Hepatocyte (in vitro differentiated cells): ENCODE data around the gene HMGN4. TPM values are rescaled to one million over a fixed set of nuclear protein-coding genes. Genes with fewer than 3 reads are reported as not detected.

ENCODE experiments used
- DNase-seq: peaks from one replicate; pipeline ENCODE4 v3.0.0-alpha.2; 2016; ENCODE audit warnings: low spot score
- H2AFZ ChIP-seq: fragments of 200-600 bp; sonication (generic); 2 replicates; pipeline ENCODE4 v1.6.0; 2016; ENCODE audit warnings: antibody characterized with exemption, mild to moderate bottlenecking
- H3K27ac ChIP-seq: fragments of 200-600 bp; sonication (generic); 2 replicates; pipeline ENCODE4 v1.5.1; 2016; ENCODE audit warnings: mild to moderate bottlenecking
- H3K27me3 ChIP-seq: fragments of 200-600 bp; sonication (generic); 2 replicates; pipeline ENCODE4 v1.6.1; 2016
- H3K36me3 ChIP-seq: fragments of 200-600 bp; sonication (generic); replicated peaks from 2 replicates; pipeline ENCODE4 v1.5.1; 2016; ENCODE audit warnings: low read depth; ENCODE audit not compliant: insufficient read depth
- H3K4me1 ChIP-seq: fragments of 200-600 bp; sonication (generic); 2 replicates; pipeline ENCODE4 v1.5.1; 2016; ENCODE audit warnings: mild to moderate bottlenecking, moderate library complexity; ENCODE audit not compliant: insufficient read depth
- H3K4me2 ChIP-seq: fragments of 200-600 bp; sonication (generic); 2 replicates; pipeline ENCODE4 v1.6.0; 2016
- H3K4me3 ChIP-seq: fragments of 200-600 bp; sonication (generic); 2 replicates; pipeline ENCODE4 v1.5.1; 2016; ENCODE audit warnings: mild to moderate bottlenecking
- H3K79me2 ChIP-seq: fragments of 200-600 bp; sonication (generic); 2 replicates; pipeline ENCODE4 v1.6.0; 2017; ENCODE audit warnings: mild to moderate bottlenecking
- H3K9me2 ChIP-seq: fragments of 200-600 bp; sonication (generic); replicated peaks from 2 replicates; pipeline ENCODE4 v1.6.0; 2017; ENCODE audit warnings: mild to moderate bottlenecking; ENCODE audit not compliant: insufficient read depth
- H3K9me3 ChIP-seq: fragments of 200-600 bp; sonication (generic); 2 replicates; pipeline ENCODE4 v1.5.1; 2016; ENCODE audit warnings: low read depth, mild to moderate bottlenecking
- H4K20me1 ChIP-seq: fragments of 200-600 bp; sonication (generic); 2 replicates; pipeline ENCODE4 v1.6.0; 2016; ENCODE audit warnings: mild to moderate bottlenecking; ENCODE audit not compliant: insufficient read depth, poor library complexity, severe bottlenecking
- CTCF ChIP-seq: fragments of 200-600 bp; sonication (generic); IDR thresholded peaks from 2 replicates; pipeline ENCODE4 v1.5.1; 2016; ENCODE audit warnings: antibody characterized with exemption, mild to moderate bottlenecking; ENCODE audit not compliant: poor library complexity
- EZH2 ChIP-seq: fragments of 200-600 bp; sonication (generic); IDR thresholded peaks from 2 replicates; pipeline ENCODE4 v1.6.1; 2016; ENCODE audit warnings: antibody characterized with exemption, mild to moderate bottlenecking, borderline replicate concordance
- EZH2phosphoT487 ChIP-seq: fragments of 200-600 bp; sonication (generic); IDR thresholded peaks from one replicate; pipeline ENCODE4 v1.6.1; 2018; ENCODE audit warnings: antibody characterized with exemption, mild to moderate bottlenecking, low read depth, moderate library complexity; ENCODE audit not compliant: unreplicated experiment, severe bottlenecking
- WGBS: methylation state at CpG from one replicate; pipeline ENCODE4 v1.1.6; 2016; ENCODE audit warnings: low lambda C conversion rate; ENCODE audit errors: missing lambda C conversion rate; 5-methylcytosine and 5-hydroxymethylcytosine counted together
- polyA plus RNA-seq: library from polyadenylated mRNA; unstranded; fragments of >200 nt; fragmentation: Nextera tagmentation; extraction: Ambion mirVana; gene quantifications from 2 replicates; pipeline ENCODE4 v1.2.1, GENCODE V29; 2016
- total RNA-seq: library from RNA; depleted of rRNA; stranded (reverse); fragments of >200 nt; gene quantifications from 2 replicates; pipeline ENCODE4 v1.2.3, GENCODE V29; 2014

HMGN4 gene
- total and polyA plus RNA-seq, 2 experiments from 2014 or later, result 41.2 to 53.5 TPM

GRCh38 chr6:26493258-26493657 is 44.9 kb upstream of the HMGN4 start:
- TF ChIP-seq EZH2phosphoT487 (no peak), CTCF (peak; percentile 16)
- Histone ChIP-seq H3K4me3 (no peak overlapping the region), H3K9me3 (no peaks in the 10 kb centered on the region), H3K4me2 (no peak overlapping the region), H3K36me3 (no peaks in the 10 kb centered on the region), H3K9me2 (no peaks in the 10 kb centered on the region), H2AFZ (no peak overlapping the region), H3K79me2 (no peaks in the 10 kb centered on the region), H4K20me1 (no peaks in the 10 kb centered on the region), H3K4me1 (no peaks in the 10 kb centered on the region), H3K27ac (no peak overlapping the region), H3K27me3 (no peaks in the 10 kb centered on the region)
- WGBS, result 69% methylated on average over 2 of the region's 2 CpGs
- DNase-seq, result no peak

- no peaks in the 10 kb centered on the region for H3K4me1 ChIP-seq
- H3K36me3 ChIP-seq, result no peaks in the 10 kb centered on the region
- no peaks in the 10 kb centered on the region for H3K27me3 ChIP-seq
- 94% methylated on average over 3 of the region's 3 CpGs for WGBS
- no peak overlapping the region for H3K4me2 ChIP-seq
- no peaks in the 10 kb centered on the region for H3K79me2 ChIP-seq
- no peak for DNase-seq
- H4K20me1 ChIP-seq, result no peaks in the 10 kb centered on the region
- H3K9me2 ChIP-seq, result no peaks in the 10 kb centered on the region
- H3K27ac ChIP-seq, result no peak overlapping the region
- H3K9me3 ChIP-seq, result no peaks in the 10 kb centered on the region
- TF ChIP-seq CTCF, result no peak
- TF ChIP-seq EZH2phosphoT487, result no peak
- TF ChIP-seq EZH2, result no peak
- H3K4me3 ChIP-seq, result no peak overlapping the region
- H2AFZ ChIP-seq, result no peak overlapping the region
Measured at GRCh38 chr6:26494117-26494516, 44.0 kb upstream of the HMGN4 start.

DNA sequence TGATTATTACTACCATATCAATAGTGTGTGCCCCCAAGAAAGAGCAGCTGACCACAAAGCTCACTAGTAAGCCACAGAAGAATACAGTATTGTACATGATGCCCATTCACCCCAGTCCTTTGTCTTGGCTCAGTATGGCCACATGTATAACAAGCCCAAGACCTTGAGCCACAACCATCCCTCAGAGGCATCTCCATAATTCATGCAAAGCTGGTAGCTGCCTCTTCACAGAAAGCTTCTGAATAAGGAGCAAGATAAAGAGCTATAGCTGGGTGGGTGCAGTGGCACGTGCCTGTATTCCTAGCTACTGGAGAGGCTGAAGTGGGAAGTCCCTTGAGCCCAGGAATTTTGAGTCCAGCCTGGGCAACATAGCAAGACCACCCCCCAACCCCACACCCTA is 42.9 kb upstream of the HMGN4 start:
- 78% methylated on average over 1 of the region's 1 CpG for WGBS
- no peaks in the 10 kb centered on the region for H3K79me2 ChIP-seq
- H3K4me2 ChIP-seq, result no peak overlapping the region
- H3K36me3 ChIP-seq, result no peaks in the 10 kb centered on the region
- DNase-seq, result no peak
- H3K4me3 ChIP-seq, result no peak overlapping the region
- no peak overlapping the region for H3K27ac ChIP-seq
- H3K9me3 ChIP-seq, result no peaks in the 10 kb centered on the region
- H3K4me1 ChIP-seq, result no peaks in the 10 kb centered on the region
- H3K27me3 ChIP-seq, result no peaks in the 10 kb centered on the region
- no peak overlapping the region for H2AFZ ChIP-seq
- no peaks in the 10 kb centered on the region for H4K20me1 ChIP-seq
- H3K9me2 ChIP-seq, result no peaks in the 10 kb centered on the region
- TF ChIP-seq EZH2 (no peak), EZH2phosphoT487 (no peak), CTCF (no peak)

DNA sequence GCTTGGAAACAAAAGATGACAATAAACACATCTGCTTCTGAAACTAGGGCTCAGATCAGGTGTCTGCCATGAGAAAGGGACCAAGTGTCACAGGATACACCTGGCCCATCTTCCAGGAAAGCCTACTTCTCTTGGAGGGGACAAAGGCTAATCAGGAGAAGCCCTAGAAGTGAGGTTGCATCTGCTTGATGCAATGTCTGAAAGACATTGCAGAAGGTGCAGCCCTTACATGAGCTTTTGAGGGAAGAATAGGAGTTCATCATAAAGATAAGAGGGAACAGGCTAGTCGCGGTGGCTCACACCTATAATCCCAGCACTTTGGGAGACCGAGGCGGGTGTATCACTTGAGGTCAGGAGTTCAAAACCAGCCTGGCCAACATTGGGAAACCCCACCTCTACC is 40.6 kb upstream of the HMGN4 start:
- H3K9me3 ChIP-seq, result no peaks in the 10 kb centered on the region
- no peaks in the 10 kb centered on the region for H3K4me1 ChIP-seq
- H2AFZ ChIP-seq, result no peak overlapping the region
- no peak overlapping the region for H3K4me2 ChIP-seq
- H3K27me3 ChIP-seq, result peaks cover 17% of the 10 kb centered on the region
- H3K4me3 ChIP-seq, result no peak overlapping the region
- no peaks in the 10 kb centered on the region for H3K9me2 ChIP-seq
- WGBS, result 83% methylated on average over 4 of the region's 4 CpGs
- H3K27ac ChIP-seq, result no peak overlapping the region
- no peaks in the 10 kb centered on the region for H3K36me3 ChIP-seq
- DNase-seq, result no peak
- no peaks in the 10 kb centered on the region for H4K20me1 ChIP-seq
- H3K79me2 ChIP-seq, result no peaks in the 10 kb centered on the region
- TF ChIP-seq EZH2, result no peak
- TF ChIP-seq EZH2phosphoT487, result no peak
- no peak for TF ChIP-seq CTCF
